DND-41 (cell line): ENCODE results near the gene N4BP2L1.

ENCODE experiments used
- EZH2 ChIP-seq: IDR thresholded peaks from 3 replicates; pipeline ENCODE4 v1.6.1; 2012; ENCODE audit warnings: borderline replicate concordance, low read depth, mild to moderate bottlenecking, moderate library complexity, low read length, inconsistent platforms; ENCODE audit not compliant: severe bottlenecking
- TF ChIP-seq, protein P1 (sequence below): IDR thresholded peaks from 2 replicates; pipeline ENCODE4 v1.5.1; 2012; ENCODE audit warnings: borderline replicate concordance, low read length, moderate library complexity, mild to moderate bottlenecking; ENCODE audit not compliant: poor library complexity, severe bottlenecking; ENCODE audit errors: extremely low read depth

DNA sequence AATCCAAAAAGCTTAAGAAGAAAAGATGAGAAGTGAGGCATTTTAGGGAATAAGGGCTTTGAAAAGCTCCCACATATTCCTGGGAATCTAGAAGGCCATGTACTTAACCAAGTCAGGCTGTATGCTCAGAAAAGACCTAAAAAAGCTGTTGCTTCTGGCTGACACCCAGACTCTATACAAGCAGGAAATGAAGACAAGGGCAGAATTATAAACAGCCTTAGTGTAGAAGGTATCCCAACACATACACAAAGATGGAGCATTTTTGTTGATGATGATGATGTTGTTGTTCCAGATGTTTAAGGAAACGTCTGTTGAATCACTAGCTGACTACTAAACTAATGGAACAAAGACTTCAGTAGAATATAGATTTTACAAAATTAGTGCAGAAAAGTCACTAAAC is 26.1 kb upstream of the N4BP2L1 start:
- TF ChIP-seq, protein P1, sequence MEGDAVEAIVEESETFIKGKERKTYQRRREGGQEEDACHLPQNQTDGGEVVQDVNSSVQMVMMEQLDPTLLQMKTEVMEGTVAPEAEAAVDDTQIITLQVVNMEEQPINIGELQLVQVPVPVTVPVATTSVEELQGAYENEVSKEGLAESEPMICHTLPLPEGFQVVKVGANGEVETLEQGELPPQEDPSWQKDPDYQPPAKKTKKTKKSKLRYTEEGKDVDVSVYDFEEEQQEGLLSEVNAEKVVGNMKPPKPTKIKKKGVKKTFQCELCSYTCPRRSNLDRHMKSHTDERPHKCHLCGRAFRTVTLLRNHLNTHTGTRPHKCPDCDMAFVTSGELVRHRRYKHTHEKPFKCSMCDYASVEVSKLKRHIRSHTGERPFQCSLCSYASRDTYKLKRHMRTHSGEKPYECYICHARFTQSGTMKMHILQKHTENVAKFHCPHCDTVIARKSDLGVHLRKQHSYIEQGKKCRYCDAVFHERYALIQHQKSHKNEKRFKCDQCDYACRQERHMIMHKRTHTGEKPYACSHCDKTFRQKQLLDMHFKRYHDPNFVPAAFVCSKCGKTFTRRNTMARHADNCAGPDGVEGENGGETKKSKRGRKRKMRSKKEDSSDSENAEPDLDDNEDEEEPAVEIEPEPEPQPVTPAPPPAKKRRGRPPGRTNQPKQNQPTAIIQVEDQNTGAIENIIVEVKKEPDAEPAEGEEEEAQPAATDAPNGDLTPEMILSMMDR, result no peak
- no peak for TF ChIP-seq EZH2
